Mucosa of rectum (tissue), 2 donors: ENCODE measurements around the gene TCF20.

Experiments
- H3K27ac ChIP-seq, 2 donors: one replicate each; pipeline ENCODE4 v1.7.0; 2013; ENCODE audit warnings: inconsistent platforms in 2 of 2, low read depth in 2 of 2, low read length in 2 of 2
- H3K27me3 ChIP-seq, 2 donors: one replicate each; pipeline ENCODE4 v1.7.0; 2013; ENCODE audit warnings: low read length in 2 of 2; ENCODE audit not compliant: control insufficient read depth in 2 of 2, insufficient read depth in 2 of 2
- H3K36me3 ChIP-seq, 2 donors: one replicate each; pipeline ENCODE4 v1.7.0; 2013; ENCODE audit warnings: low read length in 2 of 2; ENCODE audit not compliant: control insufficient read depth in 2 of 2, insufficient read depth in 2 of 2
- H3K4me1 ChIP-seq, 2 donors: one replicate each; pipeline ENCODE4 v1.7.0; 2013; ENCODE audit warnings: low read length in 2 of 2, mild to moderate bottlenecking in 1 of 2; ENCODE audit not compliant: control insufficient read depth in 2 of 2, insufficient read depth in 2 of 2
- H3K4me3 ChIP-seq, 2 donors: one replicate each; pipeline ENCODE4 v1.7.0; 2013; ENCODE audit warnings: low read length in 2 of 2
- H3K9ac ChIP-seq, 2 donors: one replicate each; pipeline ENCODE4 v1.7.0; 2013; ENCODE audit warnings: low read length in 2 of 2, low read depth in 1 of 2, mild to moderate bottlenecking in 1 of 2
- H3K9me3 ChIP-seq, 2 donors: one replicate each; pipeline ENCODE4 v1.7.0; 2013; ENCODE audit warnings: low read length in 2 of 2; ENCODE audit not compliant: control insufficient read depth in 2 of 2
- donor health status: healthy.
- donor health status: Normal muscosa, but diverticular disease.

Gene TCF20

GRCh38 chr22:42275176-42275575, 4.7 kb upstream of the TCF20 start:
- no peak overlapping the region for H3K27ac ChIP-seq
- peaks cover 0 to 2% of the 10 kb centered on the region in 2 donors for H3K36me3 ChIP-seq
- H3K4me3 ChIP-seq, result no peak overlapping the region
- no peaks in the 10 kb centered on the region for H3K9me3 ChIP-seq
- no peaks in the 10 kb centered on the region for H3K27me3 ChIP-seq
- no peak overlapping the region for H3K9ac ChIP-seq
- H3K4me1 ChIP-seq, result peaks cover 11 to 29% of the 10 kb centered on the region in 2 donors

GRCh38 chr22:42273855-42274451, 3.5 kb upstream of the TCF20 start:
- H3K9me3 ChIP-seq, result no peaks in the 10 kb centered on the region
- peaks cover 0 to 2% of the 10 kb centered on the region in 2 donors for H3K36me3 ChIP-seq
- no peak overlapping the region for H3K27ac ChIP-seq
- no peak overlapping the region for H3K4me3 ChIP-seq
- H3K27me3 ChIP-seq, result no peaks in the 10 kb centered on the region
- peaks cover 7 to 25% of the 10 kb centered on the region in 2 donors for H3K4me1 ChIP-seq
- H3K9ac ChIP-seq, result no peak overlapping the region

GRCh38 chr22:42272431-42272999, 2.1 kb upstream of the TCF20 start:
- Histone ChIP-seq H3K4me3 (no peak overlapping the region), H3K9me3 (no peaks in the 10 kb centered on the region), H3K9ac (no peak overlapping the region), H3K27me3 (no peaks in the 10 kb centered on the region), H3K27ac (peak overlapping the region in 1 of 2 donors; percentile 65), H3K36me3 (peaks cover 0 to 2% of the 10 kb centered on the region in 2 donors), H3K4me1 (peaks cover 9 to 25% of the 10 kb centered on the region in 2 donors)

- H3K36me3 ChIP-seq, result no peaks in the 10 kb centered on the region
- H3K27ac ChIP-seq, result peak overlapping the region in 1 of 2 donors; percentile 65
- H3K9ac ChIP-seq, result no peak overlapping the region
These were observed 1.5 kb upstream of the TCF20 start for GRCh38 chr22:42271906-42272305.

GRCh38 chr22:42271191-42271813, 849 bp upstream of the TCF20 start:
- no peaks in the 10 kb centered on the region for H3K9me3 ChIP-seq
- peak overlapping the region in 1 of 2 donors; percentile 65 for H3K27ac ChIP-seq
- peak overlapping the region in 1 of 2 donors; percentile 61 for H3K4me3 ChIP-seq
- H3K9ac ChIP-seq, result peak overlapping the region in 1 of 2 donors; percentile 59
- H3K4me1 ChIP-seq, result peaks cover 9 to 25% of the 10 kb centered on the region in 2 donors
- no peaks in the 10 kb centered on the region for H3K36me3 ChIP-seq
- H3K27me3 ChIP-seq, result no peaks in the 10 kb centered on the region

More at GRCh38 chr22:42271906-42272305, 1.5 kb upstream of the TCF20 start:
- Histone ChIP-seq H3K27me3 (no peaks in the 10 kb centered on the region), H3K9me3 (no peaks in the 10 kb centered on the region), H3K4me3 (peak overlapping the region in 1 of 2 donors; percentile 10), H3K4me1 (peaks cover 9 to 25% of the 10 kb centered on the region in 2 donors)

GRCh38 chr22:42270176-42270509, 310 bp downstream of the TCF20 start:
- Histone ChIP-seq H3K4me3 (peak overlapping the region; percentile 76 to 81), H3K4me1 (peaks cover 9 to 25% of the 10 kb centered on the region in 2 donors), H3K27ac (peak overlapping the region; percentile 89), H3K9ac (peak overlapping the region; percentile 80 to 81), H3K27me3 (no peaks in the 10 kb centered on the region), H3K9me3 (no peaks in the 10 kb centered on the region), H3K36me3 (no peaks in the 10 kb centered on the region)

- peak overlapping the region; percentile 80 to 81 for H3K9ac ChIP-seq
- H3K36me3 ChIP-seq, result no peaks in the 10 kb centered on the region
- H3K27ac ChIP-seq, result peak overlapping the region; percentile 89
- peaks cover 9 to 25% of the 10 kb centered on the region in 2 donors for H3K4me1 ChIP-seq
- peak overlapping the region; percentile 76 to 81 for H3K4me3 ChIP-seq
- H3K27me3 ChIP-seq, result no peaks in the 10 kb centered on the region
- H3K9me3 ChIP-seq, result no peaks in the 10 kb centered on the region
These were observed 849 bp downstream of the TCF20 start for GRCh38 chr22:42269432-42270175.

GRCh38 chr22:42268852-42269410, 1.5 kb downstream of the TCF20 start:
- H3K4me3 ChIP-seq, result peak overlapping the region; percentile 76 to 81
- H3K4me1 ChIP-seq, result peaks cover 9 to 25% of the 10 kb centered on the region in 2 donors
- no peaks in the 10 kb centered on the region for H3K36me3 ChIP-seq
- H3K9ac ChIP-seq, result peak overlapping the region; percentile 80 to 81
- H3K27ac ChIP-seq, result peak overlapping the region; percentile 89
- H3K9me3 ChIP-seq, result no peaks in the 10 kb centered on the region
- no peaks in the 10 kb centered on the region for H3K27me3 ChIP-seq

- no peak overlapping the region for H3K27ac ChIP-seq
- no peak overlapping the region for H3K4me3 ChIP-seq
- no peaks in the 10 kb centered on the region for H3K9me3 ChIP-seq
- H3K9ac ChIP-seq, result no peak overlapping the region
- H3K36me3 ChIP-seq, result no peaks in the 10 kb centered on the region
- H3K4me1 ChIP-seq, result peaks cover 5 to 10% of the 10 kb centered on the region in 2 donors
- no peaks in the 10 kb centered on the region for H3K27me3 ChIP-seq
These were observed 5.1 kb downstream of the TCF20 start for GRCh38 chr22:42265321-42265720.
